ENCODE data around the gene RAMP3. TPM values are rescaled to one million over a fixed set of nuclear protein-coding genes. Genes with fewer than 3 reads are reported as not detected.

RAMP3 gene
- total RNA-seq, 1 donor from 2014 or later, result not detected

DNA sequence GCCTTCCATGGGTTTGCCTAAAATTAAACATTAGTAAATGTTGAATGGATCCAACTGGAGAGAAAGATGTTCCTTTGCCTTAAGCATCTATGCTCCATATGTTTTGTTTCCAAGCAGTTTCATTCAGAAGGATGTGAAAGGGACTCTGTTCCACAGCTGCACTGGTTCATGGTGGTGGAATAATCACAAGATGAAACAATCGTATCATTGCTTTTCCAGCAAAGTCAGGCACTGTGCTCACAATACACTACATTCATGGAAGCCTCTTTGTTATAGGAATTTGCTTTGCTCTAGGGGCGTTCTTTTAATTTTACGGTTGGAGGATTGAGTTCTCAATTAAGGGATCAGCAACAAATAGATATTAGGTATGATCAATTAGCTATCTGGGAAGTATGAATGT, 33.8 kb downstream of the RAMP3 start:
- peaks cover 45% of the 10 kb centered on the region for H3K27me3 Mint-ChIP-seq (ENCODE audit: low read depth)
- H3K4me3 Mint-ChIP-seq (ENCODE audit: unreplicated experiment), result no peak overlapping the region

DNA sequence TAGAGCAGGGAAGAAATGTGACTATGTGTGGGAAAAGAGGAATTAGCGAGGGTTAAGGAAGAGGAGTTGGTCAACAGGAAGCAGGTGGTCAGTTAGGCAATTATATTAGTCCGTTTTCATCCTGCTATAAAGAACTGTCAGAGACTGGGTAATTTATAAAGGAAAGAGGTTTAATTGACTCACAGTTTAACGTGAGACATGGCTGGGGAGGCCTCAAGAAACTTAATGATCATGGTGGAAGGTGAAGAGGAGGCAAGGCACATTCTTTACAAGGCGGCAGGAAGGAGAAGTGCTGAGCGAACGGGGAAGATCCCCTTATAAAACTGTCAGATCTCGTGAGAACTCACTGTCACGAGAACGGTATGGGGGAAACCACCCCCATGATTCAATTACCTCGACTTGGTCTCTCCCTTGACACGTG, 35.0 kb downstream of the RAMP3 start:
- Mint-ChIP-seq H3K4me1 (ENCODE audit: low read depth) (no peaks in the 10 kb centered on the region), H3K27me3 (ENCODE audit: low read depth) (peaks cover 39% of the 10 kb centered on the region), H3K27ac (ENCODE audit: unreplicated experiment) (no peak overlapping the region), H3K9me3 (ENCODE audit: low read depth) (no peaks in the 10 kb centered on the region), H3K4me3 (ENCODE audit: unreplicated experiment) (no peak overlapping the region), H3K36me3 (ENCODE audit: low read depth) (no peaks in the 10 kb centered on the region)
- no peak for DNase-seq (ENCODE audit: low spot score)
- TF ChIP-seq, protein P1, sequence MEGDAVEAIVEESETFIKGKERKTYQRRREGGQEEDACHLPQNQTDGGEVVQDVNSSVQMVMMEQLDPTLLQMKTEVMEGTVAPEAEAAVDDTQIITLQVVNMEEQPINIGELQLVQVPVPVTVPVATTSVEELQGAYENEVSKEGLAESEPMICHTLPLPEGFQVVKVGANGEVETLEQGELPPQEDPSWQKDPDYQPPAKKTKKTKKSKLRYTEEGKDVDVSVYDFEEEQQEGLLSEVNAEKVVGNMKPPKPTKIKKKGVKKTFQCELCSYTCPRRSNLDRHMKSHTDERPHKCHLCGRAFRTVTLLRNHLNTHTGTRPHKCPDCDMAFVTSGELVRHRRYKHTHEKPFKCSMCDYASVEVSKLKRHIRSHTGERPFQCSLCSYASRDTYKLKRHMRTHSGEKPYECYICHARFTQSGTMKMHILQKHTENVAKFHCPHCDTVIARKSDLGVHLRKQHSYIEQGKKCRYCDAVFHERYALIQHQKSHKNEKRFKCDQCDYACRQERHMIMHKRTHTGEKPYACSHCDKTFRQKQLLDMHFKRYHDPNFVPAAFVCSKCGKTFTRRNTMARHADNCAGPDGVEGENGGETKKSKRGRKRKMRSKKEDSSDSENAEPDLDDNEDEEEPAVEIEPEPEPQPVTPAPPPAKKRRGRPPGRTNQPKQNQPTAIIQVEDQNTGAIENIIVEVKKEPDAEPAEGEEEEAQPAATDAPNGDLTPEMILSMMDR (IDR thresholded peaks at IDR 0.05), result no peak

More for the DNA sequence above, 33.8 kb downstream of the RAMP3 start:
- H3K27ac Mint-ChIP-seq (ENCODE audit: unreplicated experiment), result no peak overlapping the region
- no peaks in the 10 kb centered on the region for H3K36me3 Mint-ChIP-seq (ENCODE audit: low read depth)
- no peak for DNase-seq (ENCODE audit: low spot score)
- TF ChIP-seq, protein P1 (IDR thresholded peaks at IDR 0.05), result no peak
- H3K4me1 Mint-ChIP-seq (ENCODE audit: low read depth), result no peaks in the 10 kb centered on the region
- no peaks in the 10 kb centered on the region for H3K9me3 Mint-ChIP-seq (ENCODE audit: low read depth)

DNA sequence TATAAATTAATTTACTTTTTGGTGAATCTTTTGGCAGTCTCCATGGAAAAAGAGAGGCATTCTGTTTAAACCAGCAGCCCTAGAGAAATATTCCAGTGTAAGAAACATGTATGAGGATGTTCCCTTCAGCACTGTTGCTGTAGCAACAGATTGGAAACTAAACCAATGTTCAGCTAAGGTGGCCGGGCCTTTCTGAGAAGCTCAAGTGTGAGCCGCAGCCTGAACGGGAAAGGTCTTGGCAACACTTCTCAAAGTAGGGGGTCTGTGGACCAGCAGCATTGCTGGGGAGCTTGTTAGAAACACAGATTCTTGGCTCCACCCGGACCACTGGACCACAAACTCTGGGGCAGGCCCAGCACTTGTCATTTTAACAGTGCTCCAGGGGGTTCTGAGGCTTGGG, 36.2 kb downstream of the RAMP3 start:
- no peak for DNase-seq (ENCODE audit: low spot score)
- TF ChIP-seq, protein P1 (IDR thresholded peaks at IDR 0.05), result no peak
- no peak overlapping the region for H3K27ac Mint-ChIP-seq (ENCODE audit: unreplicated experiment)
- H3K4me3 Mint-ChIP-seq (ENCODE audit: unreplicated experiment), result no peak overlapping the region
- H3K36me3 Mint-ChIP-seq (ENCODE audit: low read depth), result no peaks in the 10 kb centered on the region
- no peaks in the 10 kb centered on the region for H3K9me3 Mint-ChIP-seq (ENCODE audit: low read depth)
- H3K27me3 Mint-ChIP-seq (ENCODE audit: low read depth), result peaks cover 34% of the 10 kb centered on the region
- no peaks in the 10 kb centered on the region for H3K4me1 Mint-ChIP-seq (ENCODE audit: low read depth)

DNA sequence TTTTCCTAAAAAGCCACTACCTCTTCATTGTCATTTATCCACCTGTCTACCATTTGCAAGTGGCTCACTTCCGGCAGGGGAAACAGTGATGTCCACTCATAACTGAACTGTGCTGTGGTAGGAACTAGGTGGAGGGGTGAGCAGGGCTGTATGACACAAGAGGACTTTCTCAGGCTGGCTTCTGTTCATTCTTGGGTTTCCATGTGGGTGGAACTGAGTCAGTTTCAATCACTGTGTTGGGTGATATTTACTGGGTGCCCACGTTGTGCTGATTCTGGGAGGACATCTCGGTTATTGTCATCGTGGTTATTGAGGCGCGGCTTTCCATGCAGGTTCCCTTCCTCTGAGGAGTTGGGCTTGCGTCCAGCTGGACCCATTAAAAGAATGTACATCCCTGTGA, 38.8 kb downstream of the RAMP3 start:
- TF ChIP-seq, protein P1 (IDR thresholded peaks at IDR 0.05), result no peak
- Mint-ChIP-seq H3K4me3 (ENCODE audit: unreplicated experiment) (no peak overlapping the region), H3K27me3 (ENCODE audit: low read depth) (peaks cover 47% of the 10 kb centered on the region)

DNA sequence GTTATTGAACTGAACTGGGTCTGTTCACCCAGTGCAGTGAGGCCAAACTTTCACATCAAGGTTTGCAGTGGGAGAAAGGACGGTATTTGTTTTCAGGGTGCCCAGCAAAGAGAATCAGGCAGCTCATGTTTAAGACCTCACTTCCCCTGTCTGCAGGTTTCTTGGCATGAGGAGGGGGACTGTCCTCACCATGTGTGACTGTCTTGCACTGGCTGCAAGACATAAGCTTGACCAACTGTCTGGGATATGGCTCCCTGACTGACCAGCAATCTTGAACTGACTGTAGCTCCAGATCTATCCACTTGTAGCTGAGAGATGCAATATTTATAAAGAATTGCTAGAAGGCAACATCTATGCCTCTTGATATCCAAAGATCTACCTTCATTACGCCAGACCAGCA, 39.9 kb downstream of the RAMP3 start:
- H3K9me3 Mint-ChIP-seq (ENCODE audit: low read depth), result no peaks in the 10 kb centered on the region
- TF ChIP-seq, protein P1 (IDR thresholded peaks at IDR 0.05), result no peak
- no peak overlapping the region for H3K4me3 Mint-ChIP-seq (ENCODE audit: unreplicated experiment)
- H3K4me1 Mint-ChIP-seq (ENCODE audit: low read depth), result no peaks in the 10 kb centered on the region
- no peak for DNase-seq (ENCODE audit: low spot score)
- no peaks in the 10 kb centered on the region for H3K36me3 Mint-ChIP-seq (ENCODE audit: low read depth)
- H3K27me3 Mint-ChIP-seq (ENCODE audit: low read depth), result peaks cover 38% of the 10 kb centered on the region
- H3K27ac Mint-ChIP-seq (ENCODE audit: unreplicated experiment), result no peak overlapping the region

More for the DNA sequence above, 38.8 kb downstream of the RAMP3 start:
- H3K9me3 Mint-ChIP-seq (ENCODE audit: low read depth), result no peaks in the 10 kb centered on the region
- H3K36me3 Mint-ChIP-seq (ENCODE audit: low read depth), result no peaks in the 10 kb centered on the region
- no peak for DNase-seq (ENCODE audit: low spot score)
- H3K27ac Mint-ChIP-seq (ENCODE audit: unreplicated experiment), result no peak overlapping the region
- H3K4me1 Mint-ChIP-seq (ENCODE audit: low read depth), result no peaks in the 10 kb centered on the region

Measured in chondrocyte (in vitro differentiated cells).